Ureter (tissue), 1 donor: Measurements from ENCODE around the gene FGFBP1. TPM values are rescaled to one million over a fixed set of nuclear protein-coding genes. Genes with fewer than 3 reads are reported as not detected.
"Not testable (repeated sequence)": the region's sequence is repeated elsewhere in the genome, so short reads cannot be mapped to it uniquely, and the experiment has no call there.

Experiments used
- DNase-seq: peaks from one replicate; pipeline ENCODE4 v3.0.0-alpha.2; 2020; ENCODE audit warnings: low spot score
- total RNA-seq: library from RNA; stranded (reverse); gene quantifications from one replicate; pipeline ENCODE4 v1.2.4, GENCODE V29; 2023
- donor health status: DM: yes; HTN: yes; CAD: no.

FGFBP1 gene
- total RNA-seq, 1 donor from 2014 or later: not detected

DNA sequence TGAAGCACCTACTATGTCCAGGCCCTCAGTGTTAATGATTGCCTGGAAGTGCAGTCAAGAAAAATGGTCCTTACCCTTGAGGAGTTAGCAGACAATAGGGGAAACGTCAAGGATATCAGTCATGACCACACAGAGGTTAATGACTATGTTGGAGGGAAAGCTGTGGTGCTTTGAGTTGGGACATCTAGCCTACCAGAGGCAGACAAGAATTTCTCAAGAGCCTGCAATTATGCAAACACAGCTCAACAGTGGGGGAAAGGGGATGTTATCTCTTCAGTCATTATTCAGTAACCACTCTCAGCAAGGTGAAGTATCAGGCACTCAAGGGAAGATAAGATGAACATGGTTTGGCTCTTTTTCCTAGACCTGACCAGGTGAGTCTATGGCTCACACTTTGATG is 7.0 kb upstream of the FGFBP1 start:
- DNase-seq: no peak

DNA sequence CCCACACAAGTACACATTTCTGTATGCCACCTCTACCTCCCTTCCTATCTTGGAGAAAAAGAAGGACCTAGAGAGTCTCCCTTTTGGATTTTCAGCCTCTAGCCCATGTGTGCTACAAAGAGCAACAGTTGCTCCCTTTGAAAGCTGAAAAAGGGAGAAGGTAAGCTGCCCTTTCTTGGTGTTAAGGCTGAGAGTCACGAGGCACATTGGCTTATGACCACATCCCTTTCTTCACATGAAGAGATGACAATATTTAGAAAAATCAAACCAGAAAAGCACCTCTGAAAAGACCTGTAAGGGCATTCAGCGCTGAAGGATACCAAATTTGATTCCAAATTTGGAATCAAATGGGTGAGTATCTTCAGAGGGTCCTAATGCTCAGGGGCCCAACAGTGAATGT is 6.4 kb upstream of the FGFBP1 start:
- DNase-seq: no peak

DNA sequence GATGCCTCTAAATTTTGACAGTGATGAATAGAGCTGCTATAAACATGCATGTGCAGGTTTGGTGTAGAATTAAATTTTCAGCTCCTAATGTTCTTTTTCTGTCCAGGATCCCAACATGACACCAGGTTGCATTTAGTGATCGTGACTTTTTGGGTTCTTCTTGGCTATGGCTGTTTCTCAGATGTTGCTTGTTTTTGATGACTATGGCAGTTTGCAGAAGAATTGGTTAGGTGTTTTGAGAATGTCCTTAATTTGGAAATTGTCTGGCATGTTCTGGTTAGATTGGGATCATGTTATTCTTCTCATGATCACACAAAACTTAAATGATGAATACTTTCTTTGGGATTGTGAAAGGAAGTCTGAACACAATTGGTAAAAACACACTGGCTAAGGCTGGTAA is 3.7 kb upstream of the FGFBP1 start:
- DNase-seq: no peak

DNA sequence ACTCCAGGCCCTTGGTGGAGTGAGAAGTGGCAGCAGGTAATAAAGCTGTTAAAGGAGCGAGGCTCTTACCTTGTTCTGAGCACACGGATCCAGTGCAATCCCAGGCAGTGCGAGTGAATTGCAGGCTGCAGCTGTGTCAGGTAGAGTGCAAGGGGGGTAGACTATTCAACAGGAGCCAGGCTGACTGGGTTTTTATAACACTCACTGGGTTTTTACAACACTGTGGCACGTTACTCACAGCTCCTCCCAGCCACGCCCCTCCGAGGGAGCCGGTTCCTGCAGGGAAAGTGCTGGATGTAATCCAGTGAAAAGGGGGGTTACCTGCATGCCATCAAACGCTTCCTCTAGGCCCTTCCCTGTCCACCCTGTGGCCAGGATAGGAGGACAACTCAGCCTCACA is 358 bp downstream of the FGFBP1 start:
- DNase-seq: no peak

DNA sequence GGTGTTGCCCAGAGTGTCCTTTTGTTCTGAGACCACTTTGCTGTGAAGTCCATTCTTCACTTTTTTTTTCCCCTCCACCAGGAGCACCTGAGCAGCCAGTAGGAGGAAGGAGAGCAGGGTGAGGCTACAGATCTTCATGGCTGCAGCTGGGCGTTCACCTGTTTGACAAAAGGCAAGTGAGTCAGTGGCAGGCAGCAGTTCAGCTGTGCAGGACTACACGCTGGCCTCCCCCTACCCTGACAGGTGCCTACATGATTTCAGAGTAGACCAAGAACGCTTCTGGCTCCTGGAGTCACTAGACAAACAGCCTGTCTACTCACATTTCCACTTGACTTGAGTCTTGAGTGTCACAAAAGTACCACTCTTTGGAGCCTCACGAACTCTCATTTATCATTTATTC is 2.0 kb downstream of the FGFBP1 start:
- DNase-seq: peak; percentile 47

DNA sequence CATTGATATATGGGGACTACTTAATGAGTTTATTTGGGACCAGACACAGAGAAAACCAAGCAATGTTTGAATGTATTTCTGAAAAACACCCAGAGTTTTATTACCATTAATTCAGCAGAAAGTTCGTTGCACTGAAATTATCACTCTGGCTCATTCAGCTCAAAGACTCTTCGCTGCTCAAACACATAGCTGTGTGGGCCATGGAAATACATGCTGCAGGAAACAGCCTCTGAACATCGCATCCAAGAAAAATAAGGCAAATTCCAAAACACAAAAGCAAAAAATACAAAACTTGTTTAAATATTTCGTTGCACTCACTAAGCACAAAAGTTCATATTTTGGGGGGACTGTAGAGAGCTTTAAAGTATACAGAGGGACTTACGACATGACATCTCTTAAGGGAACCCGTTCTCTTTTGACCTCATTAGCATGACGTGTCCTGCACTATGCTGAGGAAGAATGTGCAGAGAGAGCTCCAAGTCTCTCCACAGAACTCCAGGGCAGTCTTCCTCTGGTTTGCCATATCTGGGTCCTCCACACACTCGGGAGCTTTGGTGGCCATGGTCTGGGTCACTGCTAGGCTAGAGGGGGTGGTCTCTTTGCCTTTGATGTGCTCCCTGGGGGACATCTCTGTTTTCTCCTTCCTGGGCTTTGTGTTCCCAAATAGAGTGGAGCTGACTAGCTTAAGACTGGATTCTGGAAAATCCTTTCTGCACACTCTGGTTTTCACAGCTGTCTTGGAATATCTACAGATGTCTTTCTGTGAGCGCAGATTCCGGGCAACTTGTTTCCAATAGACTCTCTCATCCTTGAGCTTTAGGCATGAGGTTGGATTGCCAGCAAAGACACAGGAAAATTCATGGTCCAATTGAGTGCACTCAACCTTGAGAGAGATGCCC is 2.8 kb downstream of the FGFBP1 start:
- no peak for DNase-seq

DNA sequence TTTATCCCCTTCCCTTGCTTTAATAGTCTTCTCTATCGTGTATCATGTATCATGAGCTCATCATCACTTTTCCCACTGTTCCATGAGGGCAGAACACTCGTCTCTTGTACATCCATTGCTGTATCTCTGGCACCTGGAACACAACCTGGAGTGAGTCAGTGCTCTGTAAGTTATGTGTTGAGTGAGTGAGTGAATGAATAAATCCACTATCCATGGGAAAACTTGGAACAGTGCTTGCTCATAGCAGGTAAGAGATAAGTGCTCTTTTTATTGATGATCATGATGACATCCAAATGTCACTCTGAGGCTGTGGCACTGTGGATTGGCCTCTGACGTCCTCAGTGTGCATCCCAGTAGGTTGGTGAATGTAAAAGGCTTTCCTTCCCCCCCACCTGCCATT is 4.3 kb downstream of the FGFBP1 start:
- DNase-seq: no peak

DNA sequence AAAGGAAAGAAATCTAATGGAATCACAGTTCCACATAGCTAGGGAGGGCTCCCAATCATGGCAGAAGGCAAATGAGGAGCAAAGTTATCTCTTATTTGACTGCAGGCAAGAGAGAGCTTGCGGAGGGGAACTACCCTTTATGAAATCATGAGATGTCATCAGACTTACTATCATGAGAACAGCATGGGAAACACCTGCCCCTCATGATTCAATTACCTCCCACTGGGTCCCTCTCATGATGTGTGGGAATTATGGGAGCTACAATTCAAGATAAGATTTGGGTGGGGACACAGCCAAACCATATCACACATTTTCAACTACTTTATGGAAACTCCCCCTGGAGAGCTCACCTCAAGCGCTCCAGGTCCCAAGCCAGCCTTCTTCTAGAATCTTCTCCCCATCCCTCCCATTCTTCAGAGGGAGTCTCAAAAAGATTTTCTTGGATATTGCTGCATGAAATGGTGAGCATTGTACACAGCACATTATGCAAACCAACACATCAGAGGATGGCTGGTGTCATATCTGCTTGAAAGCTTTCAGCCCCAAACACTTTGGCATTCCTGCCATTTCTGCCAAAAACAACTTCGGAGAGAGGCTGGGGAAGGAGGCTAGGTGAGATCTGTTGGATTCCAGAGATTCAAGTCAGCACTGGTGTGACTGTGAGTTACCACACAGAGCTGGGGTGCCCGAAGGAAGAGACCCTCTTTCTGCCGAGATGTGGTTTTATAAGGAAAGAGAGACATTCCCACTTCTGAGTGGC is 6.9 kb downstream of the FGFBP1 start:
- no peak for DNase-seq

DNA sequence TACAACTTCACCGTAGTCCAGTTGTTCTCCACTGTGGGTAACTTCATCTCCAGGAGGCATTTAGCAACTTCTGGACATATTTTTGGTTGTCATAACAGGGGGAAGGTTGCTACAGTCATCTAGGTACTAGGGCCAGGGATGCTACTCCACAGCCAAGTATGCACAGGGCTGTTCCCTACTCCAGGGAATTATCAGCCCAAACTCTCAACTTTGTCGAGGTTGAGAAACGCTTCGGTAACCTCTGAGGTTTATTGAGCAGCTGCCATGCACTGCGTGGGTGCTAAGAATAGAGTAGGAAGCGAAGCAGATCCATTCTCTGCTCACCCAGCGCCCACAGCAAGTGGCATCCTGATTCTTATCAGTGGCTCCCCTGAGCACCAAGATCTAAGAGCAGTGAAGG is 8.2 kb downstream of the FGFBP1 start:
- no peak for DNase-seq

DNA sequence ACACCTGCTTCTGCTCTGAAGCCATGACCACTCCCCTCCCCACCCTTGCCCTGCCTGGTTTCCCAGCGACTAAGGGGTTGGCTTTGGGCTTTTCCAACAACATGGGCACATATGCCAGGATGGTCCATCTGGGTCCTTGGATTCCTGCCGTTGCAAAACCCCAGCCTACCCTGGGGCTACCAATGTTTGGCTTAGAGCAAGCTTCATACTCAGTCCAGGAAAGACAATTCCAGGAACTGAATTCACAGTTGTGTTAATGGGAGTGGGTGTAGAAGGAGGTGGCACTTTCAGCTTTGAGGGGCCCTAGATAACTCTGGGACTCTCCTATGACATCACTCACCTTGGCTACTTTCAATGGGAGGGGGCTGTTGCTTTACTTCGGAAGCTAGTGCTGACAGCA is 9.0 kb downstream of the FGFBP1 start:
- DNase-seq: no peak

DNA sequence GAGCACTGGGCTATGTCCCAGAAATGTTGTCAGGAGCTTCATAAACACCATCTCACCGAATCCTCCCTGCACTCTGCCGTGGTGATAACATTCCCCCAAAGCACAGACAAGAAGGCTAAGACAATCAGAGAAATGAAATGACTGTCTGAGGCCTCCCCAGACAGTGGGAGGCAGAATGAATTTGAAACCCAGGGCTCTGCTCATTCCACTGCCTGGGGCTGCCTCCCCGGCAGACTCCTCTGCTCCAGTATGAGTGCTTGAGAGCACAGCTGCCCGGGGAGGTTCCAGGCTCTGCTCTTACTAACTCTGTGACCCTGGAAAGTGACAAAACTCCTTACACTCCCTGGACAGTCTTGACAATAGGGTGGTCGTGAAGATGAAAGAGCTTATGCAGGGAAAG is 9.7 kb downstream of the FGFBP1 start:
- no peak for DNase-seq

DNA sequence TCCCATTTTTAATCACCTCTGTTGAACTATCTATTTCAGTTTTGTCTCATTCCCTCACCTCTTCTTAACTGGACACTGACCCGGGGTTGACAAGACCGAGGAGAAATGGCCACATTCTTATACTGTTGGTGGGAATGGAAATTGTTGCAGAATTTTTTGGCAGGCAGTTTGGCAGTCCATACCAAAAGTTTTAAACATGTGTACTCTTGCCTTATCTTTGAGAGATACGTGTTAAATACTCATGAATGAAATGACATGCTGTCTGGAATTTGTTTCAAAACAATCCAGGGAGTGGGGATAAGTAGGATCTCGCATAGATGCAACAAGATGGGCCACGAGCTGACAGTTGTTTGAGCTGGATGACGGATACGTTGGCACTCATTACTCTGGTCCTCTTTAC is 12.1 kb downstream of the FGFBP1 start:
- DNase-seq: no peak

DNA sequence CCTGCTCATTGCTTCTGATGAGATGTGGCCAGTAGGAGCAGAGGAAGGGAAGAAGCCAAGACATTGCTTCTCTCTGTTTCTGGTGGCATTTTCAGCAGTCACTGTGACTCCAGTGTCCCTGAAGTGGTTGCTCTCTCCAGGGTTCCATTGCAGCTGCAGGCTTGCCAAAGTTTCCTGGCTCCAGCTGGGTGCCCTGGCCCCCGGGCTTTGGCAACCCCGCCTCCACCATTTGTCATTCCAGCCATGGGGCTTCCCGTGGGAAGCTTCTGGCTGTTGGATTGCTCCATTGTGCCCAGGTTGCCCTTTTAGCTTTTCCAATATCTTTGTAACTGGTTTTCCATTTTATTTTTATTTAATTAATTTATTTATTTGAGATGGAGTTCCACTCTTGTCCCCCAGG is 12.7 kb downstream of the FGFBP1 start:
- DNase-seq: no peak

DNA sequence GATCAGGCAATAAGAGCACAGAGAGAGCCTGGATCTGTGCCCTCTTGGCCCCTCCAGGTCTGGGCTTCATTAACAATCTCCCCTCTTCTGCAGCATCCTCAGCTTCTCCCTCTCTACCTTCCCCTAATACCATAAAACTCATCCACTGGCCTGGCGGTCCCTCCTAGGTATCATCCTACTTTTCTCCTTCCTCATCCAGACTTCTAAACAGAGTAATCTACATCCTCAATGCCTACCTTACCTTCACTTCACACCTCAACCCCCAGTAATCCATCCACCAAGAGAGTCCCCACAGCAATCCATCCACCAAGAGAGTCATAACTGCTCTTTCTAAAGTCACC is 17.0 kb downstream of the FGFBP1 start:
- DNase-seq: no peak

DNA sequence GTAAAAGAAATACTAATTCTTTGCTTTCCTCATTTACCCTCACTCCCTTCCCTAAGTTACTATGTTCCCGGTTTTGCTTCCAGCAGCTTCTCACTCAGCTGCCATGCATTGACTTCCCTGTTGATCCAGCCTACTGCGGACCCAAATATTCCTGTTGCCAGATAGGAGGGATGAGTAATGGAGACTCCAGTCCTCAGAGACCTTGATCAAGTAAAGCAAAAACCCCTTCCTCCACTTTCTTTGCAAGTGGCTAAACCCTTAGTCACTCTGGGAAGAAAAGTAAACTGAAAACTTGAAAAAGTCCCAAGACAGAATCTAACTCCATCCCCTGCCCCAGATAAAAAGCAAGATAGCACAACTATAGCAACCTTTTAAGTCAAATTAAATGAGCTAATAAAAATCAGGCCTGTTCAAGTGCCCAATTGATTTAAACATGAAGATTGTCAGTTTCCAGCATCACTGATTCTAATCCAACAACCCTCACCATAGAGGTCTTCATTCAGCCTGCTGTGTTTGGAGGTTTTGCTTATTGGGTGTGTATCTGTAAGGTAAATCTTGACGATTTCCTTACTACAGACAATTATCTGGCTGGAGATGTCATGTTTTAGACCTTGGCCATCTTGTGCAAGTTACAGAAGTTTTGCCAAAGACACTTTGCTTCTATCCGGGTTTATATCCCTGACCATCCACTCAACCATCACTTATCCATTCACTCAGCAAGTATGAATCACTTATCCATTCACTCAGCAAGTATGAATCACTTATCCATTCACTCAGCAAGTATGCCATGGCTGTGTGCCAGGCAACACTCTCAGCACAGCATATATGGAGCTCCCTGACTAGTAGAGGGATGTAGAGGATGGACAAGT is 17.6 kb downstream of the FGFBP1 start:
- DNase-seq: peak; percentile 65

DNA sequence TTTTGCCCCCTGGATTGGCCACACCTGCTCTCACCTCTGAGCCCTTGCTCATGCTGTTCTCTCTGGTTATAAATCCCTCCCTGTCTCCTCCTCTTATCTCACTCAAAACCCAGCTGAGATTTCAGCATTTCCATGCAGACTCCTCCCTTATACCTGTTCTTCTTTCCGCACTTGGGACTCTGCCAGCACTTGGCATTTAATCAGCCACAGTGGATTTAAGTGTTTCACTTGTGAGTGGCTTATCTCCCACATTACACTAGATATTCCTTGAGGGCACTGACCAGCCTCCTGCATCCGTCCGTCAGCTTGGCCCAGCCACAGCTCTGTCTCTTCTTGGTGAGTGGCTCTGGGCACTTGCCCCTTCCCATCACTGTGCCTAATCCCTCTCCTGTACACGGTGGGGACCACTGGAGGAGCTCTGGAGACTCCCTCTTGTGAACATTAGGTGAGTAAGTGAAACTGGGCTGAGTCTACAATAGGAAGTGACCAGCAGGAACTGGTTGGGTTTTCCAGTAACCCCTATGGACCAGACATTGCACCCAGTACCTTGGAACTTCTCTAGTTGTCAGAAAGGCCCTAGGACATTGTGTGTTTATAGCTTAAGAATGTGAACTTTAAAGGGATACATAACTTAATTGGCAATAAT is 19.9 kb downstream of the FGFBP1 start:
- DNase-seq: no peak

DNA sequence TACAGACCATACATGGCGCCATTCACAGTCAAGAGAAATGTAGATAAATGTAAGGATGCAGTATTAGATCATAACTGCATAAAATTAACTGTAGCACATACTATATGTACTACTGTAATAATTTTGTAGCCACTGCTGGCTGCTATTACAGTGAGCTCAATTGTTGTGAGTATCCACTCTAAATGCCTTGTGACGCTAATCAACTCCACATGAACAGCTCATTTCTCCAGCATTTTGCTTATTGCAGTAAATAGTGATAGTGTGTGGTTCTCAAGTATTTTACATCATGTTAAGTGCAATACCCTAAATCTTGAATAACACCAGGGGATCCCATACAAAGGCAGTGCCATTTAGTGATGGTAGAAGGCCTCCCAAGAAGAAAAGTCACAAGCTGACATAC is 21.2 kb downstream of the FGFBP1 start:
- DNase-seq: no peak

DNA sequence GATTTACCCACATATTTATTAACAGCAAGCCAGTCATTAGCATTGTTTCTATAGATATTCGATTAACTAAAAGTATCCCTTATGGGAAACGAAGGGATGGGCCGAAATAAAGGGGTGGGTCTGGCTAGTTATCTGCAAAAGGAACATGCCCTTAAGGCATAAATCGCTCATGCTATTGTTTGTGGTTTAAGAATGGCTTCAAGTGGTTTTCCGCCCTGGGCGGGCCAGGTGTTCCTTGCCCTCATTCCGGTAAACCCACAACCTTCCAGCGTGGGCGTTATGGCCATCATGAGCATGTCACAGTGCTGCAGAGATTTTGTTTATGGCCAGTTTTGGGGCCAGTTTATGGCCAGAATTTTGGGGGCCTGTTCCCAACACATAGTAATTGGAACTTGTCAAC is 22.2 kb downstream of the FGFBP1 start:
- not testable (repeated sequence) for DNase-seq

DNA sequence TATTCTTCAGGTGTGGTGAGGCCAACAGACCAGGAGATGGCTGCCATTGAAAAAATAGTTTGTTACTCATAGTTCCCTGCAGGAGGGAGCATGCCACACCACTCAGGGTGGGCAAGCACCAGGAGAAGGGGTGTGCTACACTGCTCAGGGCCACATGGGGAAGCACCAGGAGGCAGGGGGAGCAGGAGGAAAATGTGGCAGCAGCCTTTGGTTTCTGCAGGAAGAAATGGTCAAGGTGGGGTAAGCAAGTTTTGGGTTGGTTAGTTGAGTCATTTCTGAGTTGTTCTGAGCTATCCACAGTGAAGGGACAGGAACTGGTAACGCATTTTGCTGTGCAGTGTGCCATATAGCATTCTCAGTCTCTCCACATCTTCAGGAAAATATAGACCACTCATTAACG is 23.8 kb downstream of the FGFBP1 start:
- DNase-seq: no peak

DNA sequence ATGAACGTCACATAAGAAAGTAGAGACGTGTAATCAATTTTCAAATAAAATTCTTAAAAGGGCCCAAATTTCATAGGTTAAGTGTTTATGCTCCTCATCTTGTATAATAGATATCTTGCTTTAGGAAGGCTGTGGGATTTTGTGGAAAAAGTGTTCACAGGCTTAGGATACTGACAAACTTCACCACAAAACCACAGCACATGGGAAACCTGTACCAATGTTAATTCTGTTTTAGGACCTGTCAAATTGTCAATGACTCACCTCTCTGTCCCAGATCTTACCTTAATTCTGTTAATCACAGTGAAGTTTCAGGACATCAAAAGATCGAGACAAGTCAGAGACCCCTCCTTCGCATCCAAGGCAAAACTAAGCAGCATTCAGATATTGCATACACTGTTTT is 24.2 kb downstream of the FGFBP1 start:
- no peak for DNase-seq

DNA sequence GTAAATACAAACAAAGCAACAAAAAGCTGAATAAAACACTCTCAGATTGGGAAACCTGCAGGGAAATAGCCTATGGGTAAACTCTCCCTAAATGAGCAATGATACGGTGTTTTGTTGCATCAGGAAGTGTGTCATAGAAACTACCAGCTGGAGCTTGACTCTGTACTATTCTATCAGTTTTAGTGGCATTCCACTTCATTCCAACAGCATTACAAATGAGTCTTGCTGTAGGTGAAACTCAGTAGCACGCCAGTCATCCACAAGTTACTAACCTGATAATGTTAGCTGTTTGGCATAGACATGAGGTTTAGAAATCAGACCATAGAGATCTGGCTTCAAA is 24.9 kb downstream of the FGFBP1 start:
- no peak for DNase-seq
